ENCODE measurements around the gene AXIN1. TPM values are rescaled to one million over a fixed set of nuclear protein-coding genes. Genes with fewer than 3 reads are reported as not detected.

Gene AXIN1
- total RNA-seq, 1 experiment from 2014 or later, result 42.0 TPM

- POLR2A ChIA-PET (ENCODE audit: unreplicated experiment), result no interaction called here
- Histone ChIP-seq H3K9me2 (ENCODE audit: insufficient read depth) (no peaks in the 10 kb centered on the region), H3K9me3 (ENCODE audit: insufficient read depth, low read depth) (no peaks in the 10 kb centered on the region), H3K36me3 (ENCODE audit: low read depth) (no peaks in the 10 kb centered on the region), H3K4me2 (no peak overlapping the region), H3F3A (ENCODE audit: insufficient read depth, low read depth) (peaks cover 53% of the 10 kb centered on the region), H3K79me2 (ENCODE audit: low read depth) (peaks cover 6% of the 10 kb centered on the region; the same call in 1 of the 2 replicates), H2AFZ (no peak overlapping the region), H3K27ac (no peak overlapping the region), H3K27me3 (ENCODE audit: insufficient read depth, low read depth) (no peaks in the 10 kb centered on the region), H3K4me3 (no peak overlapping the region), H4K20me1 (ENCODE audit: insufficient read depth) (no peaks in the 10 kb centered on the region), H3K4me1 (replicated peaks; ENCODE audit: insufficient read depth) (peaks cover 16% of the 10 kb centered on the region)
- BruUV-seq (replicated peaks), result no TSS peak
- intact Hi-C loops (cut with micrococcal nuclease; ENCODE audit: unreplicated experiment), result no loop called here
- no peak for TF ChIP-seq CTCF (conservative IDR thresholded peaks at IDR 0.05)
- no peak for TF ChIP-seq EZH2 (IDR thresholded peaks at IDR 0.05; ENCODE audit: low read depth)
- CTCF ChIA-PET, result no interaction called here
- no peak for DNase-seq
These were observed 45.3 kb upstream of the AXIN1 start for GRCh38 chr16:397736-398332.

- Histone ChIP-seq H3K79me2 (ENCODE audit: low read depth) (0 out of 2 replicates have a peak, but pooled peaks cover 2% of the 10 kb centered on the region), H3K27ac (no peak within 1 kb of the TSS), H4K20me1 (ENCODE audit: insufficient read depth) (no peaks in the 10 kb centered on the region), H3K9me2 (ENCODE audit: insufficient read depth) (no peaks in the 10 kb centered on the region), H3K27me3 (ENCODE audit: insufficient read depth, low read depth) (no peaks in the 10 kb centered on the region), H3K4me1 (replicated peaks; ENCODE audit: insufficient read depth) (peaks cover 16% of the 10 kb centered on the region), H3K36me3 (ENCODE audit: low read depth) (no peaks in the 10 kb centered on the region), H3K9me3 (ENCODE audit: insufficient read depth, low read depth) (no peaks in the 10 kb centered on the region), H2AFZ (peak within 1 kb of the TSS; percentile 61), H3K4me2 (peak within 1 kb of the TSS; percentile 94), H3K4me3 (peak within 1 kb of the TSS; percentile 60), H3F3A (ENCODE audit: insufficient read depth, low read depth) (peaks cover 51% of the 10 kb centered on the region)
- no TSS peak for BruUV-seq (replicated peaks)
- ChIA-PET CTCF (interaction anchor here (0.7 kb wide), 1 partner anchor 271 kb away, joined by 6 read pairs; no protein-coding TSS in a partner anchor), POLR2A (ENCODE audit: unreplicated experiment) (interaction anchor here (0.5 to 0.7 kb wide), 2 partner anchors 15 to 912 kb away, joined by 14 to 20 read pairs; partner anchors contain the start of gene UBE2I)
- intact Hi-C loops (cut with micrococcal nuclease; ENCODE audit: unreplicated experiment), result no loop called here
- DNase-seq, result no peak
- TF ChIP-seq EZH2 (IDR thresholded peaks at IDR 0.05; ENCODE audit: low read depth), result no peak
These were observed 44.7 kb upstream of the AXIN1 start, which contains the start of gene NME4 for GRCh38 chr16:397135-397661. TSS of gene NME4 (plus strand) at chr16:397199. CDS start at chr16:397223, 24 bp downstream.

- Histone ChIP-seq H4K20me1 (ENCODE audit: insufficient read depth) (no peaks in the 10 kb centered on the region), H3K27ac (no peak overlapping the region), H3K9me2 (ENCODE audit: insufficient read depth) (no peaks in the 10 kb centered on the region), H3K4me1 (replicated peaks; ENCODE audit: insufficient read depth) (peaks cover 16% of the 10 kb centered on the region), H3K9me3 (ENCODE audit: insufficient read depth, low read depth) (no peaks in the 10 kb centered on the region), H3K27me3 (ENCODE audit: insufficient read depth, low read depth) (no peaks in the 10 kb centered on the region), H2AFZ (peak overlapping the region; percentile 61), H3K79me2 (ENCODE audit: low read depth) (0 out of 2 replicates have a peak, but pooled peaks cover 2% of the 10 kb centered on the region), H3K36me3 (ENCODE audit: low read depth) (no peaks in the 10 kb centered on the region), H3F3A (ENCODE audit: insufficient read depth, low read depth) (peaks cover 50% of the 10 kb centered on the region), H3K4me2 (peak overlapping the region; percentile 94), H3K4me3 (peak overlapping the region; percentile 58)
- ChIA-PET POLR2A (ENCODE audit: unreplicated experiment) (interaction anchor here (0.5 to 0.7 kb wide), 2 partner anchors 14 to 913 kb away, joined by 14 to 20 read pairs; partner anchors contain the start of gene UBE2I), CTCF (interaction anchor here (0.7 kb wide), 1 partner anchor 272 kb away, joined by 6 read pairs; no protein-coding TSS in a partner anchor)
- peak in 1 of 2 experiments; percentile 41 for DNase-seq
- TF ChIP-seq EZH2 (IDR thresholded peaks at IDR 0.05; ENCODE audit: low read depth), result no peak
- TF ChIP-seq CTCF (conservative IDR thresholded peaks at IDR 0.05), result no peak
- intact Hi-C loops (cut with micrococcal nuclease; ENCODE audit: unreplicated experiment), result no loop called here
- no TSS peak for BruUV-seq (replicated peaks)
These were observed 44.1 kb upstream of the AXIN1 start for GRCh38 chr16:396605-397004.

Data from PC-9 (cell line).